K562 (cell line): ENCODE data around the gene IRF4. TPM values are rescaled to one million over a fixed set of nuclear protein-coding genes. Genes with fewer than 3 reads are reported as not detected.

Source experiments
- ATAC-seq: fragments of 200-7000 bp; cut with Tn5 transposase; 3 replicates; pipeline ENCODE4 v1.9.1; 2020; ENCODE audit warnings: moderate library complexity
- BruUV-seq: library from RNA; stranded (reverse); fragments of 400-500 nt; replicated peaks from 2 replicates; lab custom pipeline; 2021; lab: Mats Ljungman, UMichigan
- CTCF ChIA-PET: fragments of 300-600 bp; formaldehyde crosslinking; extraction: SDS; loops from one replicate; lab custom pipeline; 2021; ENCODE audit warnings: low intra/inter-chr PET ratio; lab: Yijun Ruan, JAX
- POLR2A ChIA-PET: fragments of 300-600, 350-650 bp; sonication (Branson Sonifier 250); formaldehyde crosslinking; extraction: SDS; loops from one replicate; lab custom pipeline; 2021; ENCODE audit warnings: antibody characterized with exemption, inconsistent platforms; lab: Yijun Ruan, JAX
- DNase-seq, 4 experiments: peaks; one replicate each; pipeline versions ENCODE4 v3.0.0 to v3.0.0-alpha.2; 2011 to 2018; ENCODE audit warnings: low spot score in 3 of 4, mixed read lengths in 3 of 4; ENCODE audit errors: extremely low read depth in 1 of 4
- FAIRE-seq: peaks from 2 replicates; lab custom pipeline; 2011; peaks lifted over from hg19 to GRCh38; lab: Jason Lieb, UNC
- H2AFZ ChIP-seq: 2 replicates; pipeline ENCODE4 v1.6.0; 2011; ENCODE audit warnings: low read depth, low read length, control low read depth, inconsistent platforms
- H3K27ac ChIP-seq: fragments of 200-600 bp; 3 replicates; pipeline ENCODE4 v1.8.0; 2011; ENCODE audit warnings: low read depth, mild to moderate bottlenecking, control low read depth, inconsistent platforms, low read length, moderate library complexity, mixed read lengths; ENCODE audit errors: extremely low read depth
- H3K27me3 ChIP-seq, 2 experiments: fragments of 300-600 bp in 1 of 2; 2 replicates in 1 of 2; 3 replicates in 1 of 2; pipeline versions ENCODE4 v1.6.0 to v1.8.0; 2011; ENCODE audit warnings: inconsistent platforms in 2 of 2, low read length in 2 of 2, mild to moderate bottlenecking in 1 of 2, mixed read lengths in 1 of 2, moderate library complexity in 1 of 2; ENCODE audit not compliant: control insufficient read depth in 2 of 2, insufficient read depth in 2 of 2
- H3K36me3 ChIP-seq: fragments of 300-600 bp; 3 replicates; pipeline ENCODE4 v1.8.0; 2011; ENCODE audit warnings: mild to moderate bottlenecking, low read length, inconsistent platforms; ENCODE audit not compliant: control insufficient read depth, insufficient read depth
- H3K4me1 ChIP-seq, 2 experiments: fragments of 200-600 bp in 1 of 2; replicated peaks in 1 of 2; 2 replicates in 1 of 2; 3 replicates in 1 of 2; pipeline versions ENCODE4 v1.5.1 to v1.8.0; 2011; ENCODE audit warnings: inconsistent platforms in 2 of 2, low read length in 2 of 2, mild to moderate bottlenecking in 1 of 2, mixed read lengths in 1 of 2, moderate library complexity in 1 of 2; ENCODE audit not compliant: control insufficient read depth in 2 of 2, insufficient read depth in 2 of 2
- H3K4me2 ChIP-seq: 2 replicates; pipeline ENCODE4 v1.6.1; 2011; ENCODE audit warnings: low read length, control low read depth, inconsistent platforms, mixed read lengths; ENCODE audit not compliant: insufficient read depth
- H3K4me3 ChIP-seq: fragments of 200-600 bp; sonication (generic), shearing (Covaris generic); 2 replicates; pipeline ENCODE4 v1.5.1; 2016; ENCODE audit warnings: control low read depth, inconsistent platforms
- H3K79me2 ChIP-seq: fragments of 200-600 bp; 3 replicates; pipeline ENCODE4 v1.8.0; 2011; ENCODE audit warnings: low read length, inconsistent platforms; ENCODE audit not compliant: control insufficient read depth, insufficient read depth
- H3K9ac ChIP-seq, 2 experiments: 2 replicates each; pipeline versions ENCODE4 v1.6.0 to v1.6.1; 2011; ENCODE audit warnings: low read depth in 2 of 2, low read length in 2 of 2, control low read depth in 1 of 2, inconsistent platforms in 1 of 2, mild to moderate bottlenecking in 1 of 2, mixed read lengths in 1 of 2; ENCODE audit not compliant: insufficient read depth in 1 of 2
- H3K9me1 ChIP-seq: one replicate; pipeline ENCODE4 v1.6.0; 2011; ENCODE audit warnings: inconsistent platforms, mild to moderate bottlenecking, low read length, moderate library complexity; ENCODE audit not compliant: control insufficient read depth, insufficient read depth
- H3K9me3 ChIP-seq: replicated peaks from 2 replicates; pipeline ENCODE4 v1.5.1; 2011; ENCODE audit warnings: low read depth, low read length, inconsistent platforms; ENCODE audit not compliant: control insufficient read depth, insufficient read depth
- H4K20me1 ChIP-seq: replicated peaks from 2 replicates; pipeline ENCODE4 v1.6.1; 2011; ENCODE audit warnings: low read length, inconsistent platforms, mixed read lengths; ENCODE audit not compliant: control insufficient read depth, insufficient read depth
- CBFB ChIP-seq: sonication (generic); formaldehyde crosslinking; IDR thresholded peaks from 2 replicates; pipeline ENCODE4 v1.4.0; 2020; ENCODE audit warnings: mild to moderate bottlenecking, missing genetic modification reagents
- FOXK2 ChIP-seq, 2 experiments: fragments of 450-650 bp; IDR thresholded peaks in 1 of 2; conservative IDR thresholded peaks in 1 of 2; 2 replicates each; pipeline ENCODE4 v1.6.1; 2016; ENCODE audit warnings: low read depth in 2 of 2, mild to moderate bottlenecking in 1 of 2
- HNRNPH1 ChIP-seq: fragments of 200-400 bp; formaldehyde crosslinking; optimal IDR thresholded peaks from 2 replicates; pipeline ENCODE3; 2017; ENCODE audit warnings: low read depth, mild to moderate bottlenecking, low read length, moderate library complexity
- HNRNPLL ChIP-seq: fragments of 200-400 bp; formaldehyde crosslinking; IDR thresholded peaks from 2 replicates; pipeline ENCODE4 v1.6.1; 2017; ENCODE audit warnings: low read length, low read depth, mild to moderate bottlenecking; ENCODE audit not compliant: poor library complexity, severe bottlenecking
- JUNB ChIP-seq: fragments of 450-650 bp; formaldehyde crosslinking; conservative IDR thresholded peaks from 2 replicates; pipeline ENCODE4 v1.4.0; 2020; ENCODE audit warnings: mild to moderate bottlenecking
- L3MBTL2 ChIP-seq: fragments of 450-650 bp; IDR thresholded peaks from 2 replicates; pipeline ENCODE4 v1.6.1; 2016; ENCODE audit warnings: mild to moderate bottlenecking, moderate library complexity
- MIER1 ChIP-seq: fragments of 450-650 bp; IDR thresholded peaks from 2 replicates; pipeline ENCODE4 v1.6.1; 2016; ENCODE audit warnings: antibody characterized with exemption, mild to moderate bottlenecking, low read depth
- NFXL1 ChIP-seq: fragments of 450-650 bp; formaldehyde crosslinking; IDR thresholded peaks from 2 replicates; pipeline ENCODE4 v1.4.0; 2021; ENCODE audit warnings: mild to moderate bottlenecking
- PHB2 ChIP-seq: fragments of 450-650 bp; IDR thresholded peaks from 2 replicates; pipeline ENCODE4 v1.6.1; 2017; ENCODE audit warnings: low read depth
- PRPF4 ChIP-seq: fragments of 200-400 bp; formaldehyde crosslinking; IDR thresholded peaks from one replicate; pipeline ENCODE4 v1.6.1; 2017; ENCODE audit warnings: low read length, low read depth, mild to moderate bottlenecking; ENCODE audit not compliant: insufficient read depth, poor library complexity, severe bottlenecking
- PTRF ChIP-seq: fragments of 450-650 bp; IDR thresholded peaks from 2 replicates; pipeline ENCODE4 v1.6.1; 2016; ENCODE audit warnings: mild to moderate bottlenecking, missing genetic modification characterization, missing compliant biosample characterization
- RAD21 ChIP-seq, 2 experiments: fragments of 250-450 bp in 1 of 2; fragments of 450-650 bp in 1 of 2; sonication (Bioruptor Pico) in 1 of 2; formaldehyde crosslinking in 1 of 2; IDR thresholded peaks in 1 of 2; conservative IDR thresholded peaks in 1 of 2; 2 replicates each; pipeline versions ENCODE4 v1.4.0 to v1.8.0; 2020 to 2022; ENCODE audit warnings: mild to moderate bottlenecking in 2 of 2, moderate library complexity in 1 of 2
- ZNF695 ChIP-seq: fragments of 450-650 bp; formaldehyde crosslinking; IDR thresholded peaks from 2 replicates; pipeline ENCODE4 v1.4.0; 2020; ENCODE audit warnings: mild to moderate bottlenecking, moderate library complexity
- WGBS: fragments of 100-300 bp; shearing (Covaris generic); methylation state at CpG from one replicate; pipeline ENCODE4 v1.1.6; 2016; ENCODE audit warnings: low coverage, mixed read lengths; ENCODE audit not compliant: insufficient coverage; ENCODE audit errors: missing lambda C conversion rate; 5-methylcytosine and 5-hydroxymethylcytosine counted together
- in situ Hi-C: fragments of 300-500 bp; cut with MboI; formaldehyde crosslinking; loops from 4 replicates; pipeline ENCODE4 v1.15.0; 2018; ENCODE audit warnings: inconsistent platforms, mixed read lengths
- intact Hi-C: fragments of 100-400 bp; cut with micrococcal nuclease; formaldehyde crosslinking; loops from 2 replicates; pipeline ENCODE4 v1.14.2; 2022
- polyA plus RNA-seq, 8 experiments: library from polyadenylated mRNA; depleted of rRNA in 4 of 8; stranded (reverse) in 5 of 8; unstranded in 3 of 8; fragments of >200 nt; fragmentation: Nextera tagmentation in 2 of 8; fragmentation: Illumina TruSeq in 1 of 8; extraction: Ambion mirVana in 2 of 8; extraction: Trizol in 1 of 8; gene quantifications; 2 replicates each; pipeline versions ENCODE4 v1.2.1 to v1.2.3, GENCODE V29; 2011 to 2014; ENCODE audit warnings: inconsistent platforms in 1 of 8, missing spikeins in 1 of 8
- total RNA-seq, 7 experiments: library from RNA; depleted of rRNA in 6 of 7; stranded (reverse); fragments of >200 nt in 6 of 7; fragmentation: Illumina TruSeq in 2 of 7; extraction: Trizol in 2 of 7; gene quantifications; 2 replicates each; pipeline versions ENCODE4 v1.2.1 to v1.2.3, GENCODE V29; 2011 to 2021; ENCODE audit warnings: low replicate concordance in 1 of 7
- TF ChIP-seq, protein P1 (sequence below): fragments of 250-450 bp; sonication (Bioruptor Pico); IDR thresholded peaks from 2 replicates; pipeline ENCODE4 v1.4.0; 2020; ENCODE audit warnings: mild to moderate bottlenecking, moderate library complexity
- TF ChIP-seq, protein P2 (sequence below): sonication (generic); formaldehyde crosslinking; IDR thresholded peaks from 2 replicates; pipeline ENCODE4 v1.8.0; 2023; ENCODE audit warnings: mild to moderate bottlenecking, missing genetic modification reagents
- TF ChIP-seq, protein P3 (sequence below): sonication (generic); formaldehyde crosslinking; IDR thresholded peaks from 2 replicates; pipeline ENCODE4 v1.9.0; 2022; ENCODE audit warnings: mild to moderate bottlenecking, missing genetic modification reagents

Gene IRF4
- total and polyA plus RNA-seq, 9 of the 15 experiments (the other 6 are each of a cell fraction or from before 2014, with no cell fraction given) = 0.05 to 0.33 (median 0.09) TPM; not detected in 6

DNA sequence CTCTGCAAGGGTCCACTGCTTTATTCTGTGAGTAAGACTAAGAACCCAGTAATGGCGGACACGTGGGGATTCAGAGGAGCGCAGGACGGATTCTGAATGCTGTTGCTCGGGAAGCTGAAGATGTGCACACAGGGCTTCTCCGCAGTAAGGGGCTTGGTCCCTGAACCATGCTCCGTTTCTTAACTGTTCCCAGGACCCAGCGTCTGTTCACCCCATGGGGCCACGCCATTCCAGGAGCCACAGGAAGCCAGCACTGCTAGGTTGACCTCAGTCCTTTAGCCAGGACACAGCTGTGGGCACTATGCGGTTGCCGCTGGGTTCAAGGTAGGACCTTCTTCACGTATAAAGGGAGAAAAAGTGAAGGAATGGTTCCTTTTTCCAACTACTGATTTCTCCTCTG is 59.8 kb downstream of the IRF4 start:
- intact Hi-C loops (no loop called here), in situ Hi-C loops (no loop called here)
- Histone ChIP-seq H3K27ac (no peak overlapping the region), H3K79me2 (no peaks in the 10 kb centered on the region), H2AFZ (no peak overlapping the region; the same call in 1 of the 2 replicates), H3K4me3 (no peak overlapping the region), H3K4me2 (no peak overlapping the region; the same call in 1 of the 2 replicates), H3K4me1 (peaks cover 0 to 6% of the 10 kb centered on the region in 2 experiments; a peak in 1 of 5 replicates), H3K36me3 (no peaks in the 10 kb centered on the region), H3K27me3 (peaks cover 21 to 79% of the 10 kb centered on the region in 2 experiments), H3K9me1 (no peaks in the 10 kb centered on the region), H3K9me3 (no peaks in the 10 kb centered on the region), H4K20me1 (no peaks in the 10 kb centered on the region), H3K9ac (no peak overlapping the region)
- WGBS = 5% methylated on average over 12 of the region's 12 CpGs
- TF ChIP-seq, protein P1, sequence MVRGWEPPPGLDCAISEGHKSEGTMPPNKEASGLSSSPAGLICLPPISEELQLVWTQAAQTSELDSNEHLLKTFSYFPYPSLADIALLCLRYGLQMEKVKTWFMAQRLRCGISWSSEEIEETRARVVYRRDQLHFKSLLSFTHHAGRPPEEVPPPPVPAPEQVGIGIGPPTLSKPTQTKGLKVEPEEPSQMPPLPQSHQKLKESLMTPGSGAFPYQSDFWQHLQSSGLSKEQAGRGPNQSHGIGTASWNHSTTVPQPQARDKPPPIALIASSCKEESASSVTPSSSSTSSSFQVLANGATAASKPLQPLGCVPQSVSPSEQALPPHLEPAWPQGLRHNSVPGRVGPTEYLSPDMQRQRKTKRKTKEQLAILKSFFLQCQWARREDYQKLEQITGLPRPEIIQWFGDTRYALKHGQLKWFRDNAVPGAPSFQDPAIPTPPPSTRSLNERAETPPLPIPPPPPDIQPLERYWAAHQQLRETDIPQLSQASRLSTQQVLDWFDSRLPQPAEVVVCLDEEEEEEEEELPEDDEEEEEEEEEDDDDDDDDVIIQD (CRISPR knock-in tag) = no peak
- no peak for TF ChIP-seq NFXL1 (CRISPR knock-in tag)
- TF ChIP-seq FOXK2 (conservative IDR thresholded peaks at IDR 0.05 in 1 of 2, IDR thresholded peaks at IDR 0.05 in 1 of 2; ENCODE audit: low read depth in 2 of 2) = no peak
- TF ChIP-seq ZNF695 = no peak
- TF ChIP-seq HNRNPH1 = no peak
- no peak for TF ChIP-seq HNRNPLL
- TF ChIP-seq JUNB (CRISPR knock-in tag) = no peak
- TF ChIP-seq, protein P2, sequence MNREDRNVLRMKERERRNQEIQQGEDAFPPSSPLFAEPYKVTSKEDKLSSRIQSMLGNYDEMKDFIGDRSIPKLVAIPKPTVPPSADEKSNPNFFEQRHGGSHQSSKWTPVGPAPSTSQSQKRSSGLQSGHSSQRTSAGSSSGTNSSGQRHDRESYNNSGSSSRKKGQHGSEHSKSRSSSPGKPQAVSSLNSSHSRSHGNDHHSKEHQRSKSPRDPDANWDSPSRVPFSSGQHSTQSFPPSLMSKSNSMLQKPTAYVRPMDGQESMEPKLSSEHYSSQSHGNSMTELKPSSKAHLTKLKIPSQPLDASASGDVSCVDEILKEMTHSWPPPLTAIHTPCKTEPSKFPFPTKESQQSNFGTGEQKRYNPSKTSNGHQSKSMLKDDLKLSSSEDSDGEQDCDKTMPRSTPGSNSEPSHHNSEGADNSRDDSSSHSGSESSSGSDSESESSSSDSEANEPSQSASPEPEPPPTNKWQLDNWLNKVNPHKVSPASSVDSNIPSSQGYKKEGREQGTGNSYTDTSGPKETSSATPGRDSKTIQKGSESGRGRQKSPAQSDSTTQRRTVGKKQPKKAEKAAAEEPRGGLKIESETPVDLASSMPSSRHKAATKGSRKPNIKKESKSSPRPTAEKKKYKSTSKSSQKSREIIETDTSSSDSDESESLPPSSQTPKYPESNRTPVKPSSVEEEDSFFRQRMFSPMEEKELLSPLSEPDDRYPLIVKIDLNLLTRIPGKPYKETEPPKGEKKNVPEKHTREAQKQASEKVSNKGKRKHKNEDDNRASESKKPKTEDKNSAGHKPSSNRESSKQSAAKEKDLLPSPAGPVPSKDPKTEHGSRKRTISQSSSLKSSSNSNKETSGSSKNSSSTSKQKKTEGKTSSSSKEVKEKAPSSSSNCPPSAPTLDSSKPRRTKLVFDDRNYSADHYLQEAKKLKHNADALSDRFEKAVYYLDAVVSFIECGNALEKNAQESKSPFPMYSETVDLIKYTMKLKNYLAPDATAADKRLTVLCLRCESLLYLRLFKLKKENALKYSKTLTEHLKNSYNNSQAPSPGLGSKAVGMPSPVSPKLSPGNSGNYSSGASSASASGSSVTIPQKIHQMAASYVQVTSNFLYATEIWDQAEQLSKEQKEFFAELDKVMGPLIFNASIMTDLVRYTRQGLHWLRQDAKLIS (CRISPR knock-in tag) = no peak
- TF ChIP-seq, protein P3, sequence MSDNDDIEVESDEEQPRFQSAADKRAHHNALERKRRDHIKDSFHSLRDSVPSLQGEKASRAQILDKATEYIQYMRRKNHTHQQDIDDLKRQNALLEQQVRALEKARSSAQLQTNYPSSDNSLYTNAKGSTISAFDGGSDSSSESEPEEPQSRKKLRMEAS = no peak
- TF ChIP-seq PRPF4 = no peak
- TF ChIP-seq RAD21 (CRISPR knock-in tag; conservative IDR thresholded peaks at IDR 0.05 in 1 of 2, IDR thresholded peaks at IDR 0.05 in 1 of 2) = no peak
- TF ChIP-seq PHB2 = no peak
- TF ChIP-seq CBFB = no peak
- TF ChIP-seq PTRF (tag) = no peak
- TF ChIP-seq L3MBTL2 = no peak
- no peak for TF ChIP-seq MIER1
- CTCF ChIA-PET = no interaction called here
- ATAC-seq (no peak), DNase-seq (no peak), FAIRE-seq (no peak)
- POLR2A ChIA-PET = no interaction called here
- BruUV-seq = no TSS peak
